Muscle layer of colon (tissue), 2 donors: ENCODE data around the gene TIAM2.

ENCODE experiments used
- H3K27ac ChIP-seq: one replicate; pipeline ENCODE4 v1.7.0; 2013; ENCODE audit warnings: low read depth, mild to moderate bottlenecking, low read length, moderate library complexity
- H3K27me3 ChIP-seq, 2 donors: one replicate each; pipeline ENCODE4 v1.7.0; 2013; ENCODE audit warnings: low read length in 2 of 2, mild to moderate bottlenecking in 2 of 2; ENCODE audit not compliant: insufficient read depth in 2 of 2, control insufficient read depth in 1 of 2
- H3K36me3 ChIP-seq: one replicate; pipeline ENCODE4 v1.7.0; 2013; ENCODE audit warnings: mild to moderate bottlenecking, low read length; ENCODE audit not compliant: insufficient read depth
- H3K4me1 ChIP-seq: one replicate; pipeline ENCODE4 v1.7.0; 2013; ENCODE audit warnings: mild to moderate bottlenecking, low read length; ENCODE audit not compliant: insufficient read depth
- H3K4me3 ChIP-seq, 2 donors: one replicate each; pipeline ENCODE4 v1.7.0; 2013; ENCODE audit warnings: low read length in 2 of 2, low read depth in 1 of 2, mild to moderate bottlenecking in 1 of 2, moderate library complexity in 1 of 2
- H3K9ac ChIP-seq: one replicate; pipeline ENCODE4 v1.7.0; 2013; ENCODE audit warnings: low read length
- H3K9me3 ChIP-seq: one replicate; pipeline ENCODE4 v1.7.0; 2013; ENCODE audit warnings: mild to moderate bottlenecking, low read length
- donor health status: abdominal sarcoma.
- donor health status: Adenocarcinoma of cecum.

The TIAM2 gene

DNA sequence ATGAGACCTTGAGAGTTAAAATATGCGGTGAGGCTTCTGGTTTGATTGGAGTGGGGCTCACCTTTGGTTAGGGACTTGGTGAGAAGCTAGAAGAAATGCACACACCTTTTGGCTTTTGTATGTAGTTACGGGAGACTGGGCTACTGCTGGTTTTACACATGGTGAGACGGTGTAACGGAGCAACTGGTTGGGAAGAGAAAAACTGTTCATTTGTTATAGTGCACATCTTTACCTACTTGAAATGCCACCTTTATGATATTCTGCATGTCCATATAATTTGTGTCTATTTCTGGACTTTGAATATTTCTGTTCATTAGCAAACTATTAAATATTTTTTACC is 31.6 kb downstream of the TIAM2 start:
- H3K4me3 ChIP-seq: no peak overlapping the region
- no peaks in the 10 kb centered on the region for H3K36me3 ChIP-seq
- no peak overlapping the region for H3K9ac ChIP-seq
- H3K27ac ChIP-seq: no peak overlapping the region
- peaks cover 16% of the 10 kb centered on the region for H3K4me1 ChIP-seq
- no peaks in the 10 kb centered on the region for H3K9me3 ChIP-seq
- H3K27me3 ChIP-seq: no peaks in the 10 kb centered on the region

DNA sequence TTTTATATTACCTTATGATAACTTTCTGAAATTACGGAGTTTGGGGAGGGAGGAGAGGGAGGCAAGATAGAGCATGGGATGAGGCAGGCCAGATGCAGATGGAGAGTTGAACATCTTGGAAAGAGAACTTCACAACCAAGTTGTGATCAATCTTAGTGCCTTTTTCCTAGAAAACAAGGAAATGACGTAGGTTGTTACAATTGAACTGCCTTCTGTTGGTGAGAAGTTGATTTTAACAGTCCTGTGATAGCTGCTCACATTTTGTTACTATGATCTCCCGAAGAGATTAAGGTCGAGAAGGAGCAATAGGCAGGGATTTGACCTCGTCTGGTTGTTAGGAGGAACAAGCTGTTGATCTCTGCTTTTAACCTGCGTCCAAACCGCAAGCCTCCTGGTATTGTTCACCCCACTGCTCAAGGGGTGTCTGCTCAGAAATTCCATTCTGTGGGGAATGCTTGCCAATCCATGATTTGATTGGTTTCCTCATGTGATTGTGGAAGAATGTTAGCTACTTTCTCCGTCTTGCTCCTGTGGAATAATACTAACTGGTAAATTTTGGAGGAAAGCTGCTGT is 35.1 kb downstream of the TIAM2 start:
- H3K27ac ChIP-seq: no peak overlapping the region
- no peak overlapping the region for H3K9ac ChIP-seq
- H3K27me3 ChIP-seq: no peaks in the 10 kb centered on the region
- H3K4me1 ChIP-seq: peaks cover 10% of the 10 kb centered on the region
- H3K36me3 ChIP-seq: no peaks in the 10 kb centered on the region
- no peaks in the 10 kb centered on the region for H3K9me3 ChIP-seq
- no peak overlapping the region for H3K4me3 ChIP-seq

DNA sequence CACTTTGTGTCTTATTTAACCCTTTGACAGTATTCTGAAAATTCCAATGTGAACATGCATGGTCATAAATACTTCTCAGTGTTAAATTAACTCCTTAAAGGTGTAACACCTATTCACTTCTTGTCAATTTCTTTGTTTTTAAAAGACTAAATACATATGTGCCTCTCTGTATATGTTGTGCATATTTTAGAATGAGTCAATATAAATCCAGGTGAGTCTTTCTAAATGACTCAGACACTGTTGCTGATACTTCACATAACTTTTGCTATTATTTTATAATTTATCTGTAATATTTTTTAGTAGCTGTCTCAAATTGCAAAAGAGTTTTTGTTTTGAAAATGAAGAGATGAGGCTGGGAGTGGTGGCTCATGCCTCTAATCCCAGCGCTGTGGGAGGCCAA is 36.0 kb downstream of the TIAM2 start:
- Histone ChIP-seq H3K27ac (no peak overlapping the region), H3K4me1 (peaks cover 6% of the 10 kb centered on the region), H3K27me3 (no peaks in the 10 kb centered on the region)

DNA sequence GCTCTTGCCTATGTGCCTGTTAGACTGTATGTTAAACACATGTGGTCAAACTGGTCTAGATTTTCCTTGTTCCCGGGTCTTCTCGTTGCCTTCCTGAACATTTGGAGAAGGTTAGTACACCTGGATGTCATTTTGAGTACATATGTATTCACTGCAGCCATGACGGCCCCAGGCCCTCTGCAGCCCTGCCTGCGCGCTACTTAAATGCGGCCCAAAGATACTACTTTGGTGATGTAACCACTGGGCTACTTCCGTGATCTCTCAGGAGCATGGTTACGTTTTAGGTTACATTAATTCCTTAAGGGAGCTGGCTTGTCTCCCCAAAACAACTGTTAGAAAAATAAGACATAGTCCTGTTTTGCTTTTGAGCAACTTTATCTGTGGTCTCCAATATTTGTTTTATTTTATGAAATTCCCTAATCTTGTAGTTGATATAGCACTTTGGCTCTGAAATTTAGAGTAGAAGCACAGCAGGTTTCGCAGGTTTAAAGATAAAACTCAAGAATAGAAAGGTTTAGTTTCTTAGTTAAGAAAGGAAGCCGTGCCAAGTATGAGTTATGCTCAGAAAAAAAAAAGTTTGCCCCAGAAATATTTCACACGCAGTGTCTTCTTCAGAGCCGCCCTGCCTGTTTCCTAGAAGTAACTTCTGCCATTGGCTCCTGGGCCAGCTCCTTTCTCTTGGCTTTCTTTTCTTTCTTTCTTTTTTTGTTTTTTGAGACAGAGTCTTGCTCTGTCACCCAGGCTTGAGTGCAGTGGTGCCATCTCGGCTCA is 38.1 kb downstream of the TIAM2 start:
- Histone ChIP-seq H3K4me1 (no peaks in the 10 kb centered on the region), H3K36me3 (no peaks in the 10 kb centered on the region), H3K9ac (no peak overlapping the region), H3K27me3 (no peaks in the 10 kb centered on the region), H3K4me3 (no peak overlapping the region), H3K9me3 (no peaks in the 10 kb centered on the region), H3K27ac (no peak overlapping the region)

More for the DNA sequence above, 36.0 kb downstream of the TIAM2 start:
- Histone ChIP-seq H3K36me3 (no peaks in the 10 kb centered on the region), H3K9ac (no peak overlapping the region), H3K4me3 (no peak overlapping the region), H3K9me3 (no peaks in the 10 kb centered on the region)

DNA sequence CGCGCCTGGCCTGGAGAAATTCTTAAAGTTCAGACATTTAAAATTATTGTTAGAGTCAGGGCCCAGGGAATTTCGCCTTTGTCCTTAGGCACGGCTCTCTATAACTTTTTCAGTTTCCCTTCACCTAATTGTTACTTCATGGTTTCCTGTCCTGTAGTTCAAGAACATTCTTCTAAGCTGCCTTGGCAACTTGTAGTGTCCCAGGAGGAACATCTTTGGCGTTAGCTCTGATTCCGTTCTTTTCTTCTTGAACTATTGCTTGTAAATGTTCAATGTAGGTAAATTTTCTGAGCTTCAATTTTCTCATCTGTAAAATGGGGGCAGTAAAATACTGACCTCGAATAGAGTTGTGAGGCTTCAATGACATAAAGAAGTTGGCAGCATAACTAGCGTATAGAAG is 41.8 kb downstream of the TIAM2 start:
- H3K9me3 ChIP-seq: no peaks in the 10 kb centered on the region
- H3K36me3 ChIP-seq: no peaks in the 10 kb centered on the region
- H3K9ac ChIP-seq: no peak overlapping the region
- H3K27ac ChIP-seq: no peak overlapping the region
- no peaks in the 10 kb centered on the region for H3K27me3 ChIP-seq
- H3K4me1 ChIP-seq: no peaks in the 10 kb centered on the region
- H3K4me3 ChIP-seq: no peak overlapping the region

DNA sequence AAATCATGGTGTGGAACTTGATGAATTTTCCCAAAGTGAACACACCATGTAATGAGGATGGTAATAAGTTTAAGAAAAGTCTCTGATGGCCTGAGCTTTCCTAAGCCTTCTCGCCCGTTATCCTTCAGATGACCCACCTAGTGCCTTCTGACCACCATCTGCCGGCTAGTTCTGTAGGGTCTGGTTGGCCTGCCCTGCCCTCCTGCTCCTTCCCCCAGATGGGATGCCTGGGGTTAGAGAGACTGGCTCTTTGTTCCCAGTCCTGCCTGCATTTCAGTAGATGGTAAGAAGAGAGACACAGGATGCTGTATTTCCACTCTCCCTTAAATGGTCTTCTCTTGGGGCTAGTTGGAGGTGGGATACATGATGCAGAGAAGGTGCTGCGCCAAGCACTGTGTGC is 43.0 kb downstream of the TIAM2 start:
- no peaks in the 10 kb centered on the region for H3K27me3 ChIP-seq
- no peak overlapping the region for H3K9ac ChIP-seq
- no peaks in the 10 kb centered on the region for H3K4me1 ChIP-seq
- H3K9me3 ChIP-seq: no peaks in the 10 kb centered on the region
- H3K4me3 ChIP-seq: no peak overlapping the region
- H3K36me3 ChIP-seq: no peaks in the 10 kb centered on the region
- H3K27ac ChIP-seq: no peak overlapping the region

DNA sequence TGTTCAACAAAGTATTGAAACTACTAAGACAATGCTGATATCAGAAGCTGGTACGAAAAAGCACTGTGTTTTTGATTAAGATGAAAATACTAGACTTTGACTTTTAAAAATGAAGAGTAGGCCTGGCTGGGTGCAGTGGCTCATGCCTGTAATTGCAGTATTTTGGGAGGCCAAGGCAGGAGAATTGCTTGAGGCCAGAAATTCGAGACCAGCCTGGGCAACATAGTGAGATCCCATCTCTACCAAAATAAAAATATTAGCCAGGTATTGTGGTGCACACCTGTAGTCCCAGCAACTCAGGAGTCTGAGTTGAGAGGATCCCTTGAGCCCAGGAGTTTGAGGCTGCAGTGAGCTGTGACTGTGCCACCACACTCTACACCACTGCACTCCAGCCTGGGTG is 43.4 kb downstream of the TIAM2 start:
- Histone ChIP-seq H3K9me3 (no peaks in the 10 kb centered on the region), H3K9ac (no peak overlapping the region), H3K36me3 (no peaks in the 10 kb centered on the region)

DNA sequence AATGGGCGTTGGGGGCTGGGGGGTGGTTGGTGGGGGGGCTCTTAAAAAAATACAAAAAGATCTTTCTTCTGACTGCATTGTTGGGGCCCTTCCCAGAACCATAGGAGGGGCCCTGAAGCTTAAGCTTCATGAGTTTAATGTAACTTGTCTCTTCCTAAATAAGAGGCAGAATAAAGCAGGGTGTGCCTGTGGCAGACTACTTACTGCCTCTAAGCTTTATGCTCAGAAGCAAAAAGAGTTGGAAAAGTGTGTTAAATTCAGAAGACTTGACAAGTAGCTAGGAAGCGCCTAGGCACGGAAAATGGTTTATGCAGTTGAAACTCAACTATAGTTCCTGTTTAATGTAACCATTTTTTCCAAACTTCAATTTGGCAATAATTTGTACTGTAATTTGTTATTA is 44.5 kb downstream of the TIAM2 start:
- Histone ChIP-seq H3K4me3 (no peak overlapping the region), H3K27me3 (no peaks in the 10 kb centered on the region), H3K4me1 (no peaks in the 10 kb centered on the region), H3K9me3 (no peaks in the 10 kb centered on the region), H3K27ac (no peak overlapping the region), H3K9ac (no peak overlapping the region), H3K36me3 (no peaks in the 10 kb centered on the region)

More for the DNA sequence above, 43.4 kb downstream of the TIAM2 start:
- no peaks in the 10 kb centered on the region for H3K4me1 ChIP-seq
- H3K27me3 ChIP-seq: no peaks in the 10 kb centered on the region
- no peak overlapping the region for H3K4me3 ChIP-seq
- H3K27ac ChIP-seq: no peak overlapping the region

DNA sequence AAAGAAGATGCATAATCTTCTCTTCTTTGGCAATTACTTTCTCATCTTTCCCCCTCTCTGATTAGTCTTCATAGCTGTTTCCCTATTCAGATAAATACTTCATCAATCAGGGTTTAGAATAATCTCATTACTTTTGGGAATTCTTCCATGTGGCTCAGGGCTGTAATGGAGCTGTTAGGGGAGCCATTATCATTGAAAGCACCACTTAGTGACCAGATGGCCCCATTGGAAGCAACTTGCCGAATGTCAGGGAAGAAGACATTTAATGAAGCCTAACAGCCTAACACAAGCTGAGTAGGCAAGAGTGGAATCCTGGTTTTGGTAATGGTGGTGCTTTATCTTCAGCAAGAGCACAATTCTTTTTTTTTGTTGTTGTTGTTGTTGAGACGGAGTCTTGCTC is 45.0 kb downstream of the TIAM2 start:
- H3K27me3 ChIP-seq: no peaks in the 10 kb centered on the region
- no peak overlapping the region for H3K4me3 ChIP-seq
- H3K9ac ChIP-seq: no peak overlapping the region
- H3K4me1 ChIP-seq: no peaks in the 10 kb centered on the region
- H3K36me3 ChIP-seq: no peaks in the 10 kb centered on the region
- H3K27ac ChIP-seq: no peak overlapping the region
- H3K9me3 ChIP-seq: no peaks in the 10 kb centered on the region

DNA sequence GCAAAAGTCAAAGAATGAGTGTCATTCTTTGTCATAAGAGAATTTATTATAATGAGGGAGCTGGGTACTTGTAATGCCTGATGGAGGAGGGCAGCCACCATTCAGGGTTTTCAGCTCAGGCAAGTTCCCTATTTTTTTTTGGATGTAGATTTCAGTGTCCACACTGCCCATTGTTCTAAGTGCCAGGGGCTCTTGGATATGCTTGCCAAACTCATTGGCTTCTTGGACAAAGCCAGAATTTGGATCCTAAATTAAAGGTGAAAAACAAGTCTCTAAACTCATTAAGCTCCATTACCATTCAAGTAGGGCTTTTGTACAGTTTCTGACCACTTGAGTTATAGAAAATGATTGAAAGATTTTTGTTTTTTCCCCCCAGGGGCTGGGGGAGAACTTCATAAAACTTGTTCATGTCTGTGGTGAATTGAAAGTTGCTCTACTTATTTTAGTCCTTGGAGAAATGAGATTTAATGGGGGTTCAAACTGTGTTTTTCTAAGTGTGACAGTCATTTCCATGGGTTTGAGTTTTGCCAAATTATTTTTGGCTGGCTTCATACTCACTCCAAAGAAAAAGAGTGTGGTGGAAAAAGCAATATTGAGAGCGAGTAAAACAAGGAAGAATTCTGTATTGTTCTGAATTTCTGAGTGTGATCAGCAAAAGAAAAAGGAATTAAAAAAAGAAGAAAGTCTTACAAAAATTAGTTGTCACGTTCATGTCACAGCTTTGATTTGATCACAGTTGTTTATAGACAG is 46.0 kb downstream of the TIAM2 start:
- Histone ChIP-seq H3K4me3 (no peak overlapping the region), H3K27ac (no peak overlapping the region), H3K9ac (no peak overlapping the region), H3K9me3 (no peaks in the 10 kb centered on the region), H3K27me3 (no peaks in the 10 kb centered on the region), H3K36me3 (no peaks in the 10 kb centered on the region), H3K4me1 (no peaks in the 10 kb centered on the region)

DNA sequence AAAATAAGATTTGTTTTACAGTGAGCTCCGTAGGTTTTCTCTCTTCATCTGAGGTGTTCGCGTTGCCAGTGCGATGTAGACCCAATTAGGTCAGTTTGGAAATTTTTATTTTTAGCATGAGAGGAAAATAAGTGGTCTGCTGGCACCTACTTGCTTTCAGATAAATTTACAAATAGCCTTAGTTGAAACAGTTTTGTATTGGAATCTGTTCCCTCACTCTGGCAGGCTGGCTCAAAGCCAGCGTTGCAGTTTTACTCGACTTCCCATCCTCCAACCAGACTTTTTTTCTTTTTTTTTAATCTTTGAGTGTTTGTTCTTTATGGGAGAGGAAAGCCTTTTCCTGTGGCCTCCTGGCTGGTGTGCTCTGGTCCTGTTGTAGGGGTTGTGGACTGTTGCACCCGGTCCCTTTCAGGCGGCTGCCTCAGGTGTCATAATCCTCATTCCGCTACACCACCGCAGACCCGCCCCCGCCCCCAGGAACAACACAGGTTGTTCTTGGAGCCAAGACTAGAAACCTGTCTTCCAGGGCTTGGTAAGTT is 46.7 kb downstream of the TIAM2 start:
- no peak overlapping the region for H3K4me3 ChIP-seq
- H3K9me3 ChIP-seq: no peaks in the 10 kb centered on the region
- no peaks in the 10 kb centered on the region for H3K4me1 ChIP-seq
- H3K9ac ChIP-seq: no peak overlapping the region
- H3K27me3 ChIP-seq: no peaks in the 10 kb centered on the region
- no peaks in the 10 kb centered on the region for H3K36me3 ChIP-seq
- no peak overlapping the region for H3K27ac ChIP-seq
